Common myeloid progenitor, CD34-positive (primary cell): ENCODE data around the gene UNC13D.

ENCODE experiments used
- CTCF ChIA-PET: fragments of 350-600 bp; sonication (Branson Sonifier 250); formaldehyde crosslinking; loops from one replicate; lab custom pipeline; 2021; ENCODE audit warnings: antibody characterized with exemption; lab: Charles Lee
- POLR2A ChIA-PET: fragments of 350-600 bp; sonication (Branson Sonifier 250); formaldehyde crosslinking; loops from one replicate; lab custom pipeline; 2021; ENCODE audit warnings: antibody characterized with exemption; lab: Charles Lee
- DNase-seq, 3 donors: peaks; one replicate each; pipeline versions ENCODE4 v3.0.0 to v3.0.0-alpha.2; 2013
- H3K27ac ChIP-seq, 2 experiments: 1 replicate in 1 of 2; 2 replicates in 1 of 2; pipeline ENCODE4 v1.7.0; 2013; ENCODE audit warnings: inconsistent platforms in 2 of 2, low read length in 2 of 2, mild to moderate bottlenecking in 2 of 2, low read depth in 1 of 2, moderate library complexity in 1 of 2; ENCODE audit not compliant: severe bottlenecking in 2 of 2, insufficient read depth in 1 of 2, poor library complexity in 1 of 2
- H3K27me3 ChIP-seq, 5 experiments: replicated peaks in 2 of 5; 1 replicate in 3 of 5; 2 replicates in 2 of 5; pipeline versions ENCODE4 v1.6.1 to v1.7.0; 2013; ENCODE audit warnings: low read length in 4 of 5, mild to moderate bottlenecking in 2 of 5, moderate library complexity in 2 of 5, inconsistent platforms in 1 of 5; ENCODE audit not compliant: insufficient read depth in 5 of 5, control insufficient read depth in 4 of 5
- H3K36me3 ChIP-seq, 4 experiments: 1 replicate in 2 of 4; 2 replicates in 2 of 4; pipeline versions ENCODE4 v1.6.1 to v1.7.0; 2013; ENCODE audit warnings: low read length in 3 of 4, control low read depth in 1 of 4, mild to moderate bottlenecking in 1 of 4; ENCODE audit not compliant: control insufficient read depth in 4 of 4, insufficient read depth in 4 of 4
- H3K4me1 ChIP-seq, 4 experiments: 1 replicate in 3 of 4; 2 replicates in 1 of 4; pipeline versions ENCODE4 v1.6.1 to v1.7.1; 2013; ENCODE audit warnings: low read length in 3 of 4, mild to moderate bottlenecking in 3 of 4, control low read depth in 1 of 4, inconsistent platforms in 1 of 4, moderate library complexity in 1 of 4; ENCODE audit not compliant: control insufficient read depth in 4 of 4, insufficient read depth in 4 of 4; ENCODE audit errors: control extremely low read depth in 1 of 4
- H3K4me3 ChIP-seq, 7 experiments: 1 replicate in 4 of 7; 2 replicates in 3 of 7; pipeline versions ENCODE4 v1.5.1 to v1.7.0; 2013; ENCODE audit warnings: mild to moderate bottlenecking in 7 of 7, low read length in 6 of 7, moderate library complexity in 6 of 7, inconsistent platforms in 2 of 7, low read depth in 2 of 7, control low read depth in 1 of 7; ENCODE audit not compliant: insufficient read depth in 4 of 7, control insufficient read depth in 1 of 7; ENCODE audit errors: extremely low read depth in 1 of 7
- H3K9me3 ChIP-seq, 5 experiments: 1 replicate in 4 of 5; 2 replicates in 1 of 5; pipeline versions ENCODE4 v1.6.1 to v1.7.1; 2013; ENCODE audit warnings: low read length in 4 of 5, mild to moderate bottlenecking in 2 of 5, inconsistent platforms in 1 of 5, low read depth in 1 of 5, moderate library complexity in 1 of 5; ENCODE audit not compliant: control insufficient read depth in 4 of 5, insufficient read depth in 2 of 5; ENCODE audit errors: control extremely low read depth in 1 of 5
- WGBS: methylation state at CpG from one replicate; pipeline ENCODE4 v1.1.5; 2013; ENCODE audit not compliant: insufficient coverage; 5-methylcytosine and 5-hydroxymethylcytosine counted together

Gene UNC13D

GRCh38 chr17:75777296-75777922 is 66.8 kb downstream of the UNC13D start:
- peaks cover 14 to 32% (median 22%) of the 10 kb centered on the region in 4 experiments for H3K4me1 ChIP-seq
- H3K36me3 ChIP-seq, result peaks cover 4 to 39% (median 20%) of the 10 kb centered on the region in 4 experiments
- no CpG with 5 or more reads among the region's 2 CpGs for WGBS
- H3K27me3 ChIP-seq, result no peaks in the 10 kb centered on the region
- peak overlapping the region; percentile 37 to 96 for H3K27ac ChIP-seq
- ChIA-PET CTCF (interaction anchor here (0.9 to 6.9 kb wide), 8 partner anchors 9 to 86 kb away, joined by 3 to 85 read pairs (median 5); partner anchors contain the start of gene GALK1), POLR2A (interaction anchor here (0.6 to 4.9 kb wide), 8 partner anchors 12 to 488 kb away, joined by 3 to 39 read pairs (median 6); partner anchors contain the start of genes GALK1, TRIM47, UBALD2 and UNC13D)
- H3K9me3 ChIP-seq, result no peaks in the 10 kb centered on the region
- H3K4me3 ChIP-seq, result peak overlapping the region in 6 of 7 experiments; percentile 84 to 99 (median 91)
- DNase-seq, result no peak
